Thoracic aorta (tissue), 2 donors: ENCODE results near the gene KCNK2. TPM values are rescaled to one million over a fixed set of nuclear protein-coding genes. Genes with fewer than 3 reads are reported as not detected.

Experiments used
- ATAC-seq: fragments of 150-250 bp; one replicate; pipeline ENCODE4 v1.8.0; 2017; ENCODE audit warnings: low read depth; ENCODE audit not compliant: insufficient number of reproducible peaks, low FRiP score
- DNase-seq: peaks from one replicate; pipeline ENCODE4 v3.0.0-alpha.2; 2020; ENCODE audit warnings: low spot score
- H3K27ac ChIP-seq, 2 donors: fragments of 200-600 bp; sonication (generic); 1 replicate in 1 of 2; 2 replicates in 1 of 2; pipeline ENCODE4 v1.5.1; 2016; ENCODE audit warnings: mild to moderate bottlenecking in 2 of 2, moderate library complexity in 2 of 2
- H3K27me3 ChIP-seq: fragments of 200-600 bp; sonication (generic); replicated peaks from 2 replicates; pipeline ENCODE4 v1.6.0; 2016; ENCODE audit warnings: mild to moderate bottlenecking; ENCODE audit not compliant: insufficient read depth
- H3K36me3 ChIP-seq: fragments of 200-600 bp; sonication (generic); one replicate; pipeline ENCODE4 v1.5.1; 2016
- H3K4me1 ChIP-seq, 2 donors: fragments of 200-600 bp; sonication (generic); 1 replicate in 1 of 2; 2 replicates in 1 of 2; pipeline versions ENCODE4 v1.5.1 to v1.6.0; 2016; ENCODE audit warnings: low read depth in 2 of 2, mild to moderate bottlenecking in 1 of 2; ENCODE audit not compliant: control insufficient read depth in 1 of 2
- H3K4me3 ChIP-seq: fragments of 200-600 bp; sonication (generic); 2 replicates; pipeline ENCODE4 v1.5.1; 2016; ENCODE audit warnings: mild to moderate bottlenecking
- H3K9me3 ChIP-seq: fragments of 200-600 bp; sonication (generic); 2 replicates; pipeline ENCODE4 v1.5.1; 2016
- total RNA-seq, 2 donors: library from RNA; depleted of rRNA; stranded (reverse); fragments of >200 nt; gene quantifications; one replicate each; pipeline versions ENCODE4 v1.1.0 to v1.2.3, GENCODE V29; 2016
- TF ChIP-seq, protein P1 (sequence below): fragments of 200-600 bp; sonication (generic); IDR thresholded peaks from one replicate; pipeline ENCODE4 v1.5.1; 2019; ENCODE audit warnings: antibody characterized with exemption

KCNK2 gene, protein sequence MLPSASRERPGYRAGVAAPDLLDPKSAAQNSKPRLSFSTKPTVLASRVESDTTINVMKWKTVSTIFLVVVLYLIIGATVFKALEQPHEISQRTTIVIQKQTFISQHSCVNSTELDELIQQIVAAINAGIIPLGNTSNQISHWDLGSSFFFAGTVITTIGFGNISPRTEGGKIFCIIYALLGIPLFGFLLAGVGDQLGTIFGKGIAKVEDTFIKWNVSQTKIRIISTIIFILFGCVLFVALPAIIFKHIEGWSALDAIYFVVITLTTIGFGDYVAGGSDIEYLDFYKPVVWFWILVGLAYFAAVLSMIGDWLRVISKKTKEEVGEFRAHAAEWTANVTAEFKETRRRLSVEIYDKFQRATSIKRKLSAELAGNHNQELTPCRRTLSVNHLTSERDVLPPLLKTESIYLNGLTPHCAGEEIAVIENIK
- 1 to 10 TPM in 1 of 2 donors, under 1 TPM in 1; 0.28 to 1.8 TPM for total RNA-seq

DNA sequence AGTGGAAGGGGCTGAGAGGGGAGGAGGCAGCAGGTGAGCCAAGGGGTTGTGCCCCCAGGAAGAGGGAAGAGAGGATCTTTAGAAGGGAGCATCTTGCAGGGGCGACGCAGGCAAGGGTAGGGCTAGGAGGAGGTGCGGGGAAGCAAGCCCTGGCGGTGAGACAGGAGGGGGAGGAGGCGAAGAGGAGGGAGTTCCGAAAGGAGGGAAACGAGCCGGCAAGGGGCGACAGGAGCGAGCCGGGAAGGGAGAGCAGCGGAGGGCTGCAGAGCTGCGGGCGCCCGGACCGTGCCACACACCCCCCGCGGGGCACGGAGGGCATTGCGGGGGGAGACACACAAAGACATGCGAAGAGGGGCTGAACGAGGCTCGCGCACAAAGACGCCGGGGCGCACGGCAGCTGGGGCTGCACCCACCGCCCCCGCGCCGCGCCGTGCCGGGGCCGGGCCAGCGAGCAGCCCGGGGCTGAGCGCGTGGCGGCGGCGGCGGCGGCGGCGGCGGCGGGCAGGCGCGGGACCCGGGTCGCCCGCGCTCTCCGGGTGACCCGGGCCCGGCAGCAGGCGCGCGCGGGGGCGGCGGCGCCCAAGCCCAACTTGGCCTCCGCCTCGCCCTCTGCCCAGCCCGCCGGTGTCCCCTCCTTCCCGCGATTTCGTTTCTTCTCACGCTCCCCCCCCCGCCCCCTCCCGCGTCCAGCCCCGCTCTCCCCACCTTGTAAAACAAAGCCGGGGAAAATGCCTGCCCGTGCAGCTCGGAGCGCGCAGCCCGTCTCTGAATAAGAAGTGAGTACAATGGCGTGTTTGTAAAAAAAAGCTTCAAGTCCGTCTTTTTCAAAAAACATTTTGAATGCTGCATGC lies at the start of gene KCNK2:
Gene KCNK2 (plus strand): TSS at position 206 of the 851 bp plus-strand sequence. CDS start 649 bp downstream, outside the sequence.
- Histone ChIP-seq H3K27me3 (no peaks in the 10 kb centered on the region), H3K9me3 (no peaks in the 10 kb centered on the region), H3K4me3 (peak within 1 kb of the TSS; percentile 54), H3K36me3 (no peaks in the 10 kb centered on the region), H3K4me1 (peaks cover 0 to 6% of the 10 kb centered on the region in 2 donors), H3K27ac (no peak within 1 kb of the TSS)
- TF ChIP-seq, protein P1, sequence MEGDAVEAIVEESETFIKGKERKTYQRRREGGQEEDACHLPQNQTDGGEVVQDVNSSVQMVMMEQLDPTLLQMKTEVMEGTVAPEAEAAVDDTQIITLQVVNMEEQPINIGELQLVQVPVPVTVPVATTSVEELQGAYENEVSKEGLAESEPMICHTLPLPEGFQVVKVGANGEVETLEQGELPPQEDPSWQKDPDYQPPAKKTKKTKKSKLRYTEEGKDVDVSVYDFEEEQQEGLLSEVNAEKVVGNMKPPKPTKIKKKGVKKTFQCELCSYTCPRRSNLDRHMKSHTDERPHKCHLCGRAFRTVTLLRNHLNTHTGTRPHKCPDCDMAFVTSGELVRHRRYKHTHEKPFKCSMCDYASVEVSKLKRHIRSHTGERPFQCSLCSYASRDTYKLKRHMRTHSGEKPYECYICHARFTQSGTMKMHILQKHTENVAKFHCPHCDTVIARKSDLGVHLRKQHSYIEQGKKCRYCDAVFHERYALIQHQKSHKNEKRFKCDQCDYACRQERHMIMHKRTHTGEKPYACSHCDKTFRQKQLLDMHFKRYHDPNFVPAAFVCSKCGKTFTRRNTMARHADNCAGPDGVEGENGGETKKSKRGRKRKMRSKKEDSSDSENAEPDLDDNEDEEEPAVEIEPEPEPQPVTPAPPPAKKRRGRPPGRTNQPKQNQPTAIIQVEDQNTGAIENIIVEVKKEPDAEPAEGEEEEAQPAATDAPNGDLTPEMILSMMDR: no peak
- DNase-seq (no peak), ATAC-seq (no peak)

DNA sequence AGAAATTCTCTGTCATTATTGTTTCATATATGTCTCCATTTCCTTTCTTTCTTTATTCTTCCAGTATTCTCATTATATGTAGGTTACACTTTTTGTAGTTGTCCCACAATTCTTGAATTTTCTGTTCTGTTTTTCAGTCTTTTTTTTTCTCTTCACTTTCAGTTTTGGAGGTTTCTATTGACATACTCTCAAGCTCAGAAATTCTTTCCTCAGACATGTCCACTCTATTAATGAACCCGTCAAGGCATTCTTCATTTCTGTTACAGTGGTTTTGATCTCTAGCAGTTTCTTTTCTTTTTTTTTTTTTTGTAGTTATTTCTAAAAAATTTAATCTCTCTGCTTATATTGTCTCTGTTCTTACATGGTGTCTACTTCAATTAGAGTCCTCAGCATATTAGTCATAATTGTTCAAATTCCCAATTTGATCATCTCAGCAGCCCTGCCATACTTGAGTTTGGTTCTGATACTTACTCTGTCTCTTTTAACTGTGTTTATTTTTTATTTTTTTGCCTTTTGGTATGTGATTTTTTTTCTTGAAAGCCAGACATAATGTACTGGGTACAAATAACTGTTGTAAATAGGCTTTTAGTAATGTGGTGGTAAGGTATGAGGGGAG lies 49.5 kb upstream of the KCNK2 start:
- no peak for DNase-seq
- no peak overlapping the region for H3K4me3 ChIP-seq
- no peaks in the 10 kb centered on the region for H3K27me3 ChIP-seq
- no peak for ATAC-seq
- H3K36me3 ChIP-seq: no peaks in the 10 kb centered on the region
- H3K27ac ChIP-seq: no peak overlapping the region
- H3K4me1 ChIP-seq: no peaks in the 10 kb centered on the region
- no peaks in the 10 kb centered on the region for H3K9me3 ChIP-seq
- TF ChIP-seq, protein P1: no peak

DNA sequence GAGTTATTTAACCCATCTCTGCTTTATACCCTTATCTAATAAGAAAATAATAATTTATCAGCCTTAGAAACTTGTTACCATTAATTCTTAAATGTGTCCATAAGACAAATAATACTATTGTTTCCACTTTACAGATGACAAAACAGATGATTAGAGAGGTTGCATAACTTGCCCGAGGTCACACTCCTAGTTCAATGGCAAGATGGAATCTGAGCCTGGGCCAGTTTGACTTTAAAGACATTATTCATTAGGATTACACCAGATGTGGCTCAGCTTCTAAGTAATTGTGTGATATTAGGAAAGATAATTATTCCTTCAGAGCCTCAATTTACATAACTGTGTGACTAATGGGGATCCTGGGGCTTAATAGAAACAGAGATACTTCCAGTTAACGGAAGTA lies 42.3 kb upstream of the KCNK2 start:
- DNase-seq (no peak), ATAC-seq (no peak)
- Histone ChIP-seq H3K4me3 (no peak overlapping the region), H3K36me3 (no peaks in the 10 kb centered on the region), H3K9me3 (no peaks in the 10 kb centered on the region), H3K27me3 (no peaks in the 10 kb centered on the region), H3K4me1 (no peaks in the 10 kb centered on the region), H3K27ac (no peak overlapping the region)
- TF ChIP-seq, protein P1: no peak

DNA sequence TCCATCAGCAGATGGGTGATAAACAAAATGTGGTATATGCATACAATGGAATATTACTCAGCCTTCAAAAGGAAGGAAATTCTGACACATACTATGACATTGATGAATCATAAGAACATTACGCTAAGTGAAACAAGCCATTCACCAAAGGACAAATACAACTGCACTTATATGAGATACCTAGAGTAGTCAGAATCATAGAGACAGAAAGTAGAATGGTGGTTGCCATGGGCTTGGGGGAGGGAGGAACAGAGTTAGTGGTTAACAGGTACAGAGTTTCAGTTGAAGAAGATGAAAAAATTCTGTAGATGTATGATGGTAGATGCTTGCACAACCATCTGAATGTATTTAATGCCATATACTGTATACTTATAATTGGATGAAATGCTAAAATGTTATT lies 39.1 kb upstream of the KCNK2 start:
- Histone ChIP-seq H3K4me1 (no peaks in the 10 kb centered on the region), H3K27ac (no peak overlapping the region), H3K4me3 (no peak overlapping the region), H3K36me3 (no peaks in the 10 kb centered on the region), H3K9me3 (no peaks in the 10 kb centered on the region), H3K27me3 (no peaks in the 10 kb centered on the region)
- TF ChIP-seq, protein P1: no peak
- no peak for ATAC-seq
- no peak for DNase-seq

DNA sequence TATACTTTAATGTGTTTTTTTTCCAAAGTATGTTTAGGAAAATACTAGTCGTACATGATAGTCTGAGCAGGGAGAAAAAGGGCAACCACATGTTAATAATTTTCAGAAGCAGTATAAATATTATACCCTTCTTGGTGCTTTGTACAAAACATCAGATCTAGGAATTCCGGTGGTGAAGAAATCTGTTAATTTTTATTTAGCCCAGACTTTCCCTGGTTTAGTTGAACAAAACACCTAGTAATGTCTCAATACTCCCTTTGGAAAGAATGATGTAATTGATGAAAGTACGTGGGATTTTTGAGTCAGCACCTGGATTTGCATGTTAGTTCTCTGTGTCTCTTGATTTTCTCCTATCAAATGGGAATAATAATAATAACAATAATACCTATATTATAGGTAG lies 38.4 kb upstream of the KCNK2 start:
- Histone ChIP-seq H3K4me1 (no peaks in the 10 kb centered on the region), H3K27me3 (no peaks in the 10 kb centered on the region), H3K36me3 (no peaks in the 10 kb centered on the region), H3K4me3 (no peak overlapping the region), H3K27ac (no peak overlapping the region), H3K9me3 (no peaks in the 10 kb centered on the region)
- TF ChIP-seq, protein P1: no peak
- DNase-seq (no peak), ATAC-seq (no peak)
